PFSK-1 (cell line): Measurements from ENCODE around the gene PTPRN2.

Experiments used
- FOXP2 ChIP-seq: optimal IDR thresholded peaks from 2 replicates; pipeline ENCODE3; 2011; ENCODE audit warnings: borderline replicate concordance, control low read depth, inconsistent platforms; ENCODE audit not compliant: insufficient read depth; ENCODE audit errors: extremely low read length, extremely low read depth
- POLR2AphosphoS5 ChIP-seq: IDR thresholded peaks from 2 replicates; pipeline ENCODE4 v1.6.1; 2012; ENCODE audit warnings: low read depth, mild to moderate bottlenecking, control low read depth, low read length, moderate library complexity
- SIN3A ChIP-seq: IDR thresholded peaks from 2 replicates; pipeline ENCODE4 v1.6.1; 2012; ENCODE audit warnings: mild to moderate bottlenecking, low read length, moderate library complexity, borderline replicate concordance; ENCODE audit not compliant: insufficient read depth
- TAF1 ChIP-seq: IDR thresholded peaks from 2 replicates; pipeline ENCODE4 v1.6.1; 2012; ENCODE audit warnings: low read length, control low read depth, borderline replicate concordance; ENCODE audit not compliant: insufficient read depth
- TF ChIP-seq, protein P1 (sequence below), 2 experiments: IDR thresholded peaks; 2 replicates each; pipeline versions ENCODE4 v1.6.1 to v1.8.0; 2011 to 2012; ENCODE audit warnings: low read depth in 2 of 2, low read length in 2 of 2, control low read depth in 1 of 2, inconsistent platforms in 1 of 2, mild to moderate bottlenecking in 1 of 2, moderate library complexity in 1 of 2; ENCODE audit not compliant: insufficient read depth in 1 of 2

Gene PTPRN2

DNA sequence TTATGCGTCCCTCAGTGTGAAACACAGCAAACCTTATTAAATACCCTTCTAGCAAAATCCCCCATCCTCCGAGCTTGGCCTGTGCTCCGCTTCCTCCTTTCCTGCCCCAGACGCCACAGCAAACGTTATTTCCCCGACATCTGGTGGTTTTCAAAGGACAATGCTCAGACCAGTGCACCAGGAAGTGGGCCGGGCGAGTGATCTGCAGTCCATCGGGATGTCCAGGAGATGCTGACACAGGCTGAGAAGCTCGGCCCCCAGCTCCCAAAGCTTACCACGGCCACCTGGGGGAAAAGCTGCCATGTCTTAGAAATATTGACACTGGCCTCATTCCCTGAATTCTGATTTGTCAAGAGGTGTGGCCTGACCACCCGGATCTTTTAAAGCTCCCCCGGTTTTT is 129.5 kb downstream of the PTPRN2 start:
- TF ChIP-seq FOXP2 = no peak
- TF ChIP-seq, protein P1, sequence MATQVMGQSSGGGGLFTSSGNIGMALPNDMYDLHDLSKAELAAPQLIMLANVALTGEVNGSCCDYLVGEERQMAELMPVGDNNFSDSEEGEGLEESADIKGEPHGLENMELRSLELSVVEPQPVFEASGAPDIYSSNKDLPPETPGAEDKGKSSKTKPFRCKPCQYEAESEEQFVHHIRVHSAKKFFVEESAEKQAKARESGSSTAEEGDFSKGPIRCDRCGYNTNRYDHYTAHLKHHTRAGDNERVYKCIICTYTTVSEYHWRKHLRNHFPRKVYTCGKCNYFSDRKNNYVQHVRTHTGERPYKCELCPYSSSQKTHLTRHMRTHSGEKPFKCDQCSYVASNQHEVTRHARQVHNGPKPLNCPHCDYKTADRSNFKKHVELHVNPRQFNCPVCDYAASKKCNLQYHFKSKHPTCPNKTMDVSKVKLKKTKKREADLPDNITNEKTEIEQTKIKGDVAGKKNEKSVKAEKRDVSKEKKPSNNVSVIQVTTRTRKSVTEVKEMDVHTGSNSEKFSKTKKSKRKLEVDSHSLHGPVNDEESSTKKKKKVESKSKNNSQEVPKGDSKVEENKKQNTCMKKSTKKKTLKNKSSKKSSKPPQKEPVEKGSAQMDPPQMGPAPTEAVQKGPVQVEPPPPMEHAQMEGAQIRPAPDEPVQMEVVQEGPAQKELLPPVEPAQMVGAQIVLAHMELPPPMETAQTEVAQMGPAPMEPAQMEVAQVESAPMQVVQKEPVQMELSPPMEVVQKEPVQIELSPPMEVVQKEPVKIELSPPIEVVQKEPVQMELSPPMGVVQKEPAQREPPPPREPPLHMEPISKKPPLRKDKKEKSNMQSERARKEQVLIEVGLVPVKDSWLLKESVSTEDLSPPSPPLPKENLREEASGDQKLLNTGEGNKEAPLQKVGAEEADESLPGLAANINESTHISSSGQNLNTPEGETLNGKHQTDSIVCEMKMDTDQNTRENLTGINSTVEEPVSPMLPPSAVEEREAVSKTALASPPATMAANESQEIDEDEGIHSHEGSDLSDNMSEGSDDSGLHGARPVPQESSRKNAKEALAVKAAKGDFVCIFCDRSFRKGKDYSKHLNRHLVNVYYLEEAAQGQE (IDR thresholded peaks at IDR 0.05; ENCODE audit: insufficient read depth in 1 of 2, low read depth in 2 of 2, low read length in 2 of 2) = no peak
- TF ChIP-seq SIN3A = no peak
- TF ChIP-seq TAF1 = no peak
- no peak for TF ChIP-seq POLR2AphosphoS5

- no peak for TF ChIP-seq TAF1
- no peak for TF ChIP-seq SIN3A
- TF ChIP-seq, protein P1 (IDR thresholded peaks at IDR 0.05; ENCODE audit: insufficient read depth in 1 of 2, low read depth in 2 of 2, low read length in 2 of 2) = no peak
- no peak for TF ChIP-seq POLR2AphosphoS5
- TF ChIP-seq FOXP2 = no peak
These were observed 133.0 kb downstream of the PTPRN2 start for GRCh38 chr7:158454631-158455030.

DNA sequence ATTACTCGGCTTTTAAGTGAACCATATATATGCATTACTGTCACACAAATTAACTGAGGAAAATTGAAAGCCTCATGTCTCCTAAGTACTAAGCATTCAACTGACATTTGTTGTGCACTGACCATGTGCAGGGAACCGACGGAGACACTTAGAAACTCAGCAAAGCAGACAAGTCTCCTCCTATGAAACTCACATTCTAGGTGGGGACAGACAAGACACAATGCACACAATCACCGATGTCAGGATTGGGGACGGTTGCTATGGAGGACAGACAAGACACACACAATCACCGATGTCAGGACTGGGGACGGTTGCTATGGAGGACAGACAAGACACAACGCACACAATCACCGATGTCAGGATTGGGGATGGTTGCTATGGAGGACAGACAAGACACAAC is 134.0 kb downstream of the PTPRN2 start:
- TF ChIP-seq, protein P1 (IDR thresholded peaks at IDR 0.05; ENCODE audit: insufficient read depth in 1 of 2, low read depth in 2 of 2, low read length in 2 of 2) = no peak
- no peak for TF ChIP-seq TAF1
- TF ChIP-seq SIN3A = no peak
- TF ChIP-seq POLR2AphosphoS5 = no peak
- no peak for TF ChIP-seq FOXP2

GRCh38 chr7:158452331-158452730 is 135.3 kb downstream of the PTPRN2 start:
- TF ChIP-seq POLR2AphosphoS5 = no peak
- TF ChIP-seq TAF1 = no peak
- TF ChIP-seq, protein P1 (IDR thresholded peaks at IDR 0.05; ENCODE audit: insufficient read depth in 1 of 2, low read depth in 2 of 2, low read length in 2 of 2) = no peak
- no peak for TF ChIP-seq SIN3A
- TF ChIP-seq FOXP2 = no peak
